Gastroesophageal sphincter (tissue), 4 donors: Measurements from ENCODE around the gene COL26A1. TPM values are rescaled to one million over a fixed set of nuclear protein-coding genes. Genes with fewer than 3 reads are reported as not detected.
"Not testable (repeated sequence)": the region's sequence is repeated elsewhere in the genome, so short reads cannot be mapped to it uniquely, and the experiment has no call there.

Experiments used
- ATAC-seq: fragments of 150-250 bp; one replicate; pipeline ENCODE4 v1.9.1; 2016; ENCODE audit warnings: mild to moderate bottlenecking, moderate library complexity
- H3K27ac ChIP-seq, 4 donors: fragments of 200-600 bp; sonication (generic) in 3 of 4; 1 replicate in 3 of 4; 2 replicates in 1 of 4; pipeline ENCODE4 v1.5.1; 2016 to 2019
- H3K27me3 ChIP-seq: fragments of 200-600 bp; sonication (generic); one replicate; pipeline ENCODE4 v1.5.1; 2019
- H3K36me3 ChIP-seq, 2 donors: fragments of 200-600 bp; sonication (generic); one replicate each; pipeline ENCODE4 v1.5.1; 2019; ENCODE audit warnings: control low read depth in 1 of 2
- H3K4me1 ChIP-seq, 3 donors: fragments of 200-600 bp; sonication (generic); 1 replicate in 2 of 3; 2 replicates in 1 of 3; pipeline ENCODE4 v1.5.1; 2016 to 2019; ENCODE audit warnings: control low read depth in 2 of 3
- H3K4me3 ChIP-seq, 2 donors: fragments of 200-600 bp; sonication (generic); one replicate each; pipeline ENCODE4 v1.5.1; 2019; ENCODE audit warnings: mild to moderate bottlenecking in 1 of 2, moderate library complexity in 1 of 2
- H3K9me3 ChIP-seq, 3 donors: fragments of 200-600 bp; sonication (generic); one replicate each; pipeline ENCODE4 v1.5.1; 2017 to 2019; ENCODE audit warnings: control low read depth in 2 of 3
- CTCF ChIP-seq, 4 experiments: fragments of 200-600 bp in 2 of 4; fragments of 450-650 bp in 2 of 4; sonication (generic) in 1 of 4; IDR thresholded peaks; one replicate each; pipeline ENCODE4 v1.5.1; 2017 to 2019; ENCODE audit warnings: antibody characterized with exemption in 4 of 4, mild to moderate bottlenecking in 2 of 4, moderate library complexity in 2 of 4
- EP300 ChIP-seq: sonication (generic); formaldehyde crosslinking; IDR thresholded peaks from one replicate; pipeline ENCODE4 v1.6.1; 2017; ENCODE audit warnings: antibody characterized with exemption, mild to moderate bottlenecking
- POLR2A ChIP-seq, 2 donors: fragments of 450-650 bp; IDR thresholded peaks; one replicate each; pipeline ENCODE4 v1.6.1; 2017; ENCODE audit warnings: antibody characterized with exemption in 2 of 2, mild to moderate bottlenecking in 2 of 2, moderate library complexity in 1 of 2
- POLR2AphosphoS5 ChIP-seq: sonication (generic); formaldehyde crosslinking; IDR thresholded peaks from one replicate; pipeline ENCODE4 v1.6.1; 2017; ENCODE audit warnings: antibody characterized with exemption
- whole genome bisulfite sequencing, 2 donors: methylation state at CpG; one replicate each; pipeline ENCODE4 v1.1.5; 2018; ENCODE audit warnings: low coverage in 1 of 2; 5-methylcytosine and 5-hydroxymethylcytosine counted together
- total RNA-seq, 4 donors: library from RNA; depleted of rRNA; stranded (reverse); fragments of >200 nt; gene quantifications; one replicate each; pipeline ENCODE4 v1.1.0, GENCODE V29; 2016

COL26A1 gene
- total RNA-seq, 4 donors from 2014 or later: not detected

GRCh38 chr7:101494602-101495329 lies 132.1 kb downstream of the COL26A1 start:
- TF ChIP-seq POLR2AphosphoS5 (no peak), EP300 (no peak), POLR2A (IDR thresholded peaks at IDR 0.05) (no peak), CTCF (IDR thresholded peaks at IDR 0.05) (no peak)
- no peak for ATAC-seq
- Histone ChIP-seq H3K36me3 (no peaks in the 10 kb centered on the region), H3K4me1 (no peaks in the 10 kb centered on the region), H3K27me3 (peaks cover 34% of the 10 kb centered on the region), H3K9me3 (no peaks in the 10 kb centered on the region), H3K4me3 (no peak overlapping the region), H3K27ac (no peak overlapping the region)
- whole genome bisulfite sequencing, 2 donors: 44 to 66% methylated on average over 3 of the region's 15 CpGs

- 100% methylated on average over 2 of the region's 8 CpGs; no CpG with 5 or more reads in 1 of the 2 donors for WGBS, 2 donors
Observed at GRCh38 chr7:101496017-101496416, 133.3 kb downstream of the COL26A1 start.

GRCh38 chr7:101501351-101501750 lies 138.7 kb downstream of the COL26A1 start:
- no peak for TF ChIP-seq EP300
- TF ChIP-seq POLR2AphosphoS5: no peak
- no peak for TF ChIP-seq POLR2A (IDR thresholded peaks at IDR 0.05)
- ATAC-seq: no peak
- Histone ChIP-seq H3K9me3 (no peaks in the 10 kb centered on the region), H3K4me1 (no peaks in the 10 kb centered on the region), H3K27me3 (peaks cover 3% of the 10 kb centered on the region), H3K36me3 (no peaks in the 10 kb centered on the region), H3K4me3 (no peak overlapping the region), H3K27ac (no peak overlapping the region)
- 60 to 100% methylated on average over 1 of the region's 2 CpGs for WGBS, 2 donors

More at GRCh38 chr7:101496017-101496416, 133.3 kb downstream of the COL26A1 start:
- TF ChIP-seq EP300: no peak
- no peak for TF ChIP-seq POLR2AphosphoS5
- peaks cover 22% of the 10 kb centered on the region for H3K27me3 ChIP-seq
- H3K36me3 ChIP-seq: no peaks in the 10 kb centered on the region
- no peak for ATAC-seq
- H3K9me3 ChIP-seq: no peaks in the 10 kb centered on the region
- no peak overlapping the region for H3K27ac ChIP-seq
- H3K4me3 ChIP-seq: no peak overlapping the region
- H3K4me1 ChIP-seq: no peaks in the 10 kb centered on the region

- no peaks in the 10 kb centered on the region for H3K9me3 ChIP-seq
- peaks cover 15% of the 10 kb centered on the region for H3K27me3 ChIP-seq
- no peak for ATAC-seq
- no peak overlapping the region for H3K27ac ChIP-seq
- H3K4me1 ChIP-seq: no peaks in the 10 kb centered on the region
- 60% methylated on average over 1 of the region's 9 CpGs; no CpG with 5 or more reads in 1 of the 2 donors for WGBS, 2 donors
- H3K36me3 ChIP-seq: no peaks in the 10 kb centered on the region
- H3K4me3 ChIP-seq: no peak overlapping the region
- TF ChIP-seq CTCF (IDR thresholded peaks at IDR 0.05) (no peak), POLR2A (IDR thresholded peaks at IDR 0.05) (no peak), POLR2AphosphoS5 (no peak), EP300 (no peak)
Observed at GRCh38 chr7:101502466-101503098, 139.9 kb downstream of the COL26A1 start.

GRCh38 chr7:101505510-101505909 lies 142.8 kb downstream of the COL26A1 start:
- not testable (repeated sequence) for H3K27ac ChIP-seq, H3K4me3 ChIP-seq, ATAC-seq, H3K4me1 ChIP-seq, H3K36me3 ChIP-seq, H3K9me3 ChIP-seq
- H3K27me3 ChIP-seq: peaks cover 45% of the 10 kb centered on the region
- 83 to 94% methylated on average over 3 to 6 of the region's 7 CpGs for WGBS, 2 donors

- no peak overlapping the region for H3K4me3 ChIP-seq
- H3K4me1 ChIP-seq: no peaks in the 10 kb centered on the region
- H3K27ac ChIP-seq: no peak overlapping the region
- WGBS, 2 donors: 20 to 49% methylated on average over 1 to 5 of the region's 5 CpGs
- H3K9me3 ChIP-seq: no peaks in the 10 kb centered on the region
- no peaks in the 10 kb centered on the region for H3K36me3 ChIP-seq
- TF ChIP-seq CTCF (IDR thresholded peaks at IDR 0.05) (no peak), POLR2A (IDR thresholded peaks at IDR 0.05) (no peak), EP300 (no peak), POLR2AphosphoS5 (no peak)
- ATAC-seq: no peak
- H3K27me3 ChIP-seq: peaks cover 55% of the 10 kb centered on the region
Observed at GRCh38 chr7:101506531-101506930, 143.9 kb downstream of the COL26A1 start.
